Liver (tissue), 9 donors: ENCODE measurements around the gene BRAP. TPM values are rescaled to one million over a fixed set of nuclear protein-coding genes. Genes with fewer than 3 reads are reported as not detected.

Experiments
- DNase-seq: peaks from one replicate; pipeline ENCODE4 v3.0.0-alpha.2; 2017; ENCODE audit warnings: low spot score
- H3K27ac ChIP-seq, 2 donors: one replicate each; pipeline ENCODE4 v1.7.0; 2013; ENCODE audit warnings: inconsistent platforms in 2 of 2, low read length in 2 of 2, control low read depth in 1 of 2, low read depth in 1 of 2, mild to moderate bottlenecking in 1 of 2
- H3K27me3 ChIP-seq, 4 donors: one replicate each; pipeline versions ENCODE4 v1.6.1 to v1.7.0; 2013; ENCODE audit warnings: low read length in 3 of 4, inconsistent platforms in 1 of 4, mild to moderate bottlenecking in 1 of 4, moderate library complexity in 1 of 4; ENCODE audit not compliant: control insufficient read depth in 4 of 4, insufficient read depth in 4 of 4
- H3K36me3 ChIP-seq, 4 donors: one replicate each; pipeline versions ENCODE4 v1.6.1 to v1.7.0; 2013; ENCODE audit warnings: low read length in 3 of 4, mild to moderate bottlenecking in 3 of 4, low read depth in 1 of 4, moderate library complexity in 1 of 4; ENCODE audit not compliant: control insufficient read depth in 4 of 4, insufficient read depth in 3 of 4
- H3K4me1 ChIP-seq, 4 donors: one replicate each; pipeline versions ENCODE4 v1.6.1 to v1.7.0; 2013; ENCODE audit warnings: low read length in 3 of 4, mild to moderate bottlenecking in 3 of 4, moderate library complexity in 1 of 4; ENCODE audit not compliant: control insufficient read depth in 4 of 4, insufficient read depth in 4 of 4
- H3K4me3 ChIP-seq, 3 donors: one replicate each; pipeline versions ENCODE4 v1.6.1 to v1.7.0; 2013; ENCODE audit warnings: low read length in 3 of 3, control low read depth in 1 of 3, low read depth in 1 of 3, mild to moderate bottlenecking in 1 of 3
- H3K9ac ChIP-seq, 2 donors: one replicate each; pipeline ENCODE4 v1.7.0; 2013; ENCODE audit warnings: low read length in 2 of 2, mild to moderate bottlenecking in 2 of 2, moderate library complexity in 2 of 2, control low read depth in 1 of 2, low read depth in 1 of 2
- H3K9me3 ChIP-seq, 4 donors: one replicate each; pipeline versions ENCODE4 v1.6.1 to v1.7.0; 2013; ENCODE audit warnings: low read length in 3 of 4; ENCODE audit not compliant: control insufficient read depth in 4 of 4
- FOXA2 ChIP-seq: IDR thresholded peaks from 2 replicates; pipeline ENCODE4 v1.6.1; 2016; ENCODE audit warnings: antibody characterized with exemption
- GABPA ChIP-seq, 2 donors: IDR thresholded peaks in 1 of 2; conservative IDR thresholded peaks in 1 of 2; 2 replicates each; pipeline ENCODE4 v1.6.1; 2016; ENCODE audit warnings: antibody characterized with exemption in 2 of 2, mild to moderate bottlenecking in 1 of 2, moderate library complexity in 1 of 2
- HNF4A ChIP-seq, 2 donors: conservative IDR thresholded peaks; 2 replicates each; pipeline ENCODE4 v1.6.1; 2016; ENCODE audit warnings: antibody characterized with exemption in 2 of 2, mild to moderate bottlenecking in 2 of 2
- HNF4G ChIP-seq: IDR thresholded peaks from 2 replicates; pipeline ENCODE4 v1.6.1; 2016; ENCODE audit warnings: antibody characterized with exemption
- JUND ChIP-seq, 2 donors: IDR thresholded peaks; 2 replicates each; pipeline ENCODE4 v1.6.1; 2016; ENCODE audit warnings: antibody characterized with exemption in 2 of 2
- NR2F2 ChIP-seq: IDR thresholded peaks from 2 replicates; pipeline ENCODE4 v1.6.1; 2016; ENCODE audit warnings: antibody characterized with exemption
- RAD21 ChIP-seq, 2 donors: IDR thresholded peaks; 2 replicates each; pipeline ENCODE4 v1.6.1; 2016; ENCODE audit warnings: antibody characterized with exemption in 2 of 2, mild to moderate bottlenecking in 2 of 2
- RXRA ChIP-seq, 2 donors: IDR thresholded peaks; 2 replicates each; pipeline ENCODE4 v1.6.1; 2017 to 2018; ENCODE audit warnings: antibody characterized with exemption in 2 of 2, mild to moderate bottlenecking in 1 of 2
- SP1 ChIP-seq: IDR thresholded peaks from 2 replicates; pipeline ENCODE4 v1.6.1; 2018; ENCODE audit warnings: antibody characterized with exemption, mild to moderate bottlenecking
- TAF1 ChIP-seq: conservative IDR thresholded peaks from 2 replicates; pipeline ENCODE4 v1.6.1; 2016; ENCODE audit warnings: antibody characterized with exemption, mild to moderate bottlenecking
- WGBS: extraction: QIAGEN DNeasy Blood & Tissue Kit; methylation state at CpG from one replicate; pipeline ENCODE4 v1.1.7; 2013; 5-methylcytosine and 5-hydroxymethylcytosine counted together
- polyA plus RNA-seq, 2 donors: library from polyadenylated mRNA; stranded (reverse) in 1 of 2; unstranded in 1 of 2; fragments of 200-250 nt in 1 of 2; fragments of >200 nt in 1 of 2; fragmentation: Nextera tagmentation in 1 of 2; extraction: Ambion mirVana in 1 of 2; gene quantifications; one replicate each; pipeline versions ENCODE4 v1.2.1 to v1.2.3, GENCODE V29; 2013 to 2015
- total RNA-seq, 2 donors: library from RNA; depleted of rRNA; stranded (reverse); fragments of >200 nt; gene quantifications; one replicate each; pipeline ENCODE4 v1.2.3, GENCODE V29; 2014
- TF ChIP-seq, protein P1 (sequence below): IDR thresholded peaks from 2 replicates; pipeline ENCODE4 v1.6.1; 2016; ENCODE audit warnings: antibody characterized with exemption
- TF ChIP-seq, protein P2 (sequence below): IDR thresholded peaks from 2 replicates; pipeline ENCODE4 v1.6.1; 2016; ENCODE audit warnings: antibody characterized with exemption, mild to moderate bottlenecking
- TF ChIP-seq, protein P3 (sequence below): fragments of 150-350 bp; IDR thresholded peaks from 2 replicates; pipeline ENCODE4 v1.5.1; 2017; ENCODE audit warnings: improper control_type of control experiment, low read depth, low read length; ENCODE audit not compliant: missing input control
- donor health status: healthy.
- donor health status: healthy.
- donor health status: healthy.
- donor health status: healthy.
- donor health status: healthy.

BRAP gene
- total and polyA plus RNA-seq, 4 donors = 4.8 to 10.1 (median 6.7) TPM

DNA sequence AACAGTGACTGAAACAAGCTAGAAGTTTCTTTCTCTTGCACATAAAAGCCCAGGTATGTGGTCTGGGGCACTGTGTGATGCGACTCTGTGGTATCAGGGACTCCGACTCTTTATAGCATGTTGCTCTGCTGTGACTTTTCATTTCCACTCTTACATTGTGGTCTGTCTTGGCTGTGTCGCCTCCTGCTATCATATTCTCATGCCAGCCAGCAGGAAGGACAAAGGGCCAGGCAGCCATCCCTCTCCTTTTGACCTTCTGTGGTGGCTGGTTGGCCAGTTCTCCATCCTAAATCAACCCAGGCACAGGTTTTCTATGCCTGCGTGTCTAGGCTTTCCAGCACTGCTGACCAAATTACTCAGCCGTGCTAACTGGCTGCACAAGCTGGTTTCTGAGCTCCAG, 8.1 kb upstream of the BRAP start (continued):
- no peak for TF ChIP-seq NR2F2

DNA sequence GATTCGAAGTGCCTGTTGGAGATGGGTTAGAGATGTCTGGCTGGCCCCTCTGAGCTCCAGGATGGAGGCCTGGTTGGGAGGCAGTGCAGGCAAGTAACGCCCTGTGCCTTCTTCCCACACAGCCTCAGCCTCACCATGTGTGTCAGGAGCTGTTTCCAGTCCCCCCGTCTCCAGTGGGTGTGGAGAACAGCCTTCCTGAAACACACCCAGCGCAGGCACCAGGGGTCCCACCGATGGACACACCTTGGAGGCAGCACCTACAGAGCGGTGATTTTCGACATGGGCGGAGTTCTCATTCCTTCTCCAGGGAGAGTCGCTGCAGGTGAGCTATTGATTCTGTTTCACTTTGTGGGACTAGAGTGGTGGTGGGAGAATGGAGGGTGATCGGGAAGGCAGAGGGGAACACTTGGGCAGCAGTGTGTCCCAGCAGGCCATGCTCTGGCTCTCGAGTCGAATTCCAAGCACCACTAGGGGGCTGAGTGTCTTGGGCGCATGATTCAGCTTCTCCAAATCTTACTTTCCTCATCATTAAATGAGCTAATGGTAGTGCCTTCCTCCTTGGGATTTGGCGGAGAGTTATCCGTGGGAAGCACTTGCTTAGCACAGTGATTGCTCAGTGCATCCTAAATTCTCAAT, 6.9 kb upstream of the BRAP start:
- H3K4me3 ChIP-seq = no peak overlapping the region

DNA sequence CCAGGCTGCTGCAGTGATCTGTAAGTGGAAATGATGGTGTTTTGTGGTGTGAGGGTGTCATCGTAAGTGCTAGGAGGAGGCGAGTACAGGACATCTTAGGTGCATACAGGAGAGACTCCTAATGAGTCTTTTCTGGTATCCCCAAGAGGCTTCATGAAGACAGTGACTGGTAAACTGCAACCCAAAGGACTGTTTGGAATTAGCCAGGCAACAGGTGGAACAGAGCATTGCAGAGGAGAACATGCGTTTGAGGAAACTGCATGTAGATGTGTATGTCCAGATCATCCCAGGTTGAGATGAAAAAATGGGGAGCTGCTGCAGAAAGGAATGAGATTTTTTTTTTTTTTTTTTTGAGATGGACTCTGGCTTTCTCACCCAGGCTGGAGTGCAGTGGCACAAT, 5.5 kb upstream of the BRAP start:
- 95% methylated on average over 3 of the region's 3 CpGs for WGBS
- Histone ChIP-seq H3K9ac (no peak overlapping the region), H3K36me3 (peaks cover 9 to 38% (median 27%) of the 10 kb centered on the region in 4 donors), H3K27me3 (no peaks in the 10 kb centered on the region), H3K4me3 (no peak overlapping the region), H3K27ac (no peak overlapping the region), H3K4me1 (peaks cover 2 to 10% (median 8%) of the 10 kb centered on the region in 4 donors), H3K9me3 (no peaks in the 10 kb centered on the region)
- no peak for DNase-seq
- TF ChIP-seq RXRA (IDR thresholded peaks at IDR 0.05) = no peak
- no peak for TF ChIP-seq RAD21 (IDR thresholded peaks at IDR 0.05)
- TF ChIP-seq, protein P1, sequence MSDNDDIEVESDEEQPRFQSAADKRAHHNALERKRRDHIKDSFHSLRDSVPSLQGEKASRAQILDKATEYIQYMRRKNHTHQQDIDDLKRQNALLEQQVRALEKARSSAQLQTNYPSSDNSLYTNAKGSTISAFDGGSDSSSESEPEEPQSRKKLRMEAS = no peak
- TF ChIP-seq HNF4G = no peak
- TF ChIP-seq, protein P2, sequence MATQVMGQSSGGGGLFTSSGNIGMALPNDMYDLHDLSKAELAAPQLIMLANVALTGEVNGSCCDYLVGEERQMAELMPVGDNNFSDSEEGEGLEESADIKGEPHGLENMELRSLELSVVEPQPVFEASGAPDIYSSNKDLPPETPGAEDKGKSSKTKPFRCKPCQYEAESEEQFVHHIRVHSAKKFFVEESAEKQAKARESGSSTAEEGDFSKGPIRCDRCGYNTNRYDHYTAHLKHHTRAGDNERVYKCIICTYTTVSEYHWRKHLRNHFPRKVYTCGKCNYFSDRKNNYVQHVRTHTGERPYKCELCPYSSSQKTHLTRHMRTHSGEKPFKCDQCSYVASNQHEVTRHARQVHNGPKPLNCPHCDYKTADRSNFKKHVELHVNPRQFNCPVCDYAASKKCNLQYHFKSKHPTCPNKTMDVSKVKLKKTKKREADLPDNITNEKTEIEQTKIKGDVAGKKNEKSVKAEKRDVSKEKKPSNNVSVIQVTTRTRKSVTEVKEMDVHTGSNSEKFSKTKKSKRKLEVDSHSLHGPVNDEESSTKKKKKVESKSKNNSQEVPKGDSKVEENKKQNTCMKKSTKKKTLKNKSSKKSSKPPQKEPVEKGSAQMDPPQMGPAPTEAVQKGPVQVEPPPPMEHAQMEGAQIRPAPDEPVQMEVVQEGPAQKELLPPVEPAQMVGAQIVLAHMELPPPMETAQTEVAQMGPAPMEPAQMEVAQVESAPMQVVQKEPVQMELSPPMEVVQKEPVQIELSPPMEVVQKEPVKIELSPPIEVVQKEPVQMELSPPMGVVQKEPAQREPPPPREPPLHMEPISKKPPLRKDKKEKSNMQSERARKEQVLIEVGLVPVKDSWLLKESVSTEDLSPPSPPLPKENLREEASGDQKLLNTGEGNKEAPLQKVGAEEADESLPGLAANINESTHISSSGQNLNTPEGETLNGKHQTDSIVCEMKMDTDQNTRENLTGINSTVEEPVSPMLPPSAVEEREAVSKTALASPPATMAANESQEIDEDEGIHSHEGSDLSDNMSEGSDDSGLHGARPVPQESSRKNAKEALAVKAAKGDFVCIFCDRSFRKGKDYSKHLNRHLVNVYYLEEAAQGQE = no peak
- no peak for TF ChIP-seq HNF4A (conservative IDR thresholded peaks at IDR 0.05)
- TF ChIP-seq JUND (IDR thresholded peaks at IDR 0.05) = no peak
- TF ChIP-seq TAF1 = no peak
- no peak for TF ChIP-seq FOXA2

More for the DNA sequence above, 6.9 kb upstream of the BRAP start:
- H3K4me1 ChIP-seq = no peaks in the 10 kb centered on the region
- H3K27ac ChIP-seq = no peak overlapping the region
- peaks cover 9 to 40% (median 32%) of the 10 kb centered on the region in 4 donors for H3K36me3 ChIP-seq
- H3K9me3 ChIP-seq = no peaks in the 10 kb centered on the region
- no peak for TF ChIP-seq SP1
- no peak for TF ChIP-seq GABPA (IDR thresholded peaks at IDR 0.05 in 1 of 2, conservative IDR thresholded peaks at IDR 0.05 in 1 of 2)
- TF ChIP-seq, protein P3, sequence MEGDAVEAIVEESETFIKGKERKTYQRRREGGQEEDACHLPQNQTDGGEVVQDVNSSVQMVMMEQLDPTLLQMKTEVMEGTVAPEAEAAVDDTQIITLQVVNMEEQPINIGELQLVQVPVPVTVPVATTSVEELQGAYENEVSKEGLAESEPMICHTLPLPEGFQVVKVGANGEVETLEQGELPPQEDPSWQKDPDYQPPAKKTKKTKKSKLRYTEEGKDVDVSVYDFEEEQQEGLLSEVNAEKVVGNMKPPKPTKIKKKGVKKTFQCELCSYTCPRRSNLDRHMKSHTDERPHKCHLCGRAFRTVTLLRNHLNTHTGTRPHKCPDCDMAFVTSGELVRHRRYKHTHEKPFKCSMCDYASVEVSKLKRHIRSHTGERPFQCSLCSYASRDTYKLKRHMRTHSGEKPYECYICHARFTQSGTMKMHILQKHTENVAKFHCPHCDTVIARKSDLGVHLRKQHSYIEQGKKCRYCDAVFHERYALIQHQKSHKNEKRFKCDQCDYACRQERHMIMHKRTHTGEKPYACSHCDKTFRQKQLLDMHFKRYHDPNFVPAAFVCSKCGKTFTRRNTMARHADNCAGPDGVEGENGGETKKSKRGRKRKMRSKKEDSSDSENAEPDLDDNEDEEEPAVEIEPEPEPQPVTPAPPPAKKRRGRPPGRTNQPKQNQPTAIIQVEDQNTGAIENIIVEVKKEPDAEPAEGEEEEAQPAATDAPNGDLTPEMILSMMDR = no peak
- no peaks in the 10 kb centered on the region for H3K27me3 ChIP-seq
- 94% methylated on average over 15 of the region's 15 CpGs for WGBS
- no peak for DNase-seq
- no peak overlapping the region for H3K9ac ChIP-seq
